ENCODE data around the gene ELL. TPM values are rescaled to one million over a fixed set of nuclear protein-coding genes. Genes with fewer than 3 reads are reported as not detected.
A peak's percentile ranks its signal among the peaks of the same experiment; 100 is the strongest.

ELL gene
- total RNA-seq, 4 donors from 2014 or later: 9.1 to 35.1 (median 20.1) TPM

DNA sequence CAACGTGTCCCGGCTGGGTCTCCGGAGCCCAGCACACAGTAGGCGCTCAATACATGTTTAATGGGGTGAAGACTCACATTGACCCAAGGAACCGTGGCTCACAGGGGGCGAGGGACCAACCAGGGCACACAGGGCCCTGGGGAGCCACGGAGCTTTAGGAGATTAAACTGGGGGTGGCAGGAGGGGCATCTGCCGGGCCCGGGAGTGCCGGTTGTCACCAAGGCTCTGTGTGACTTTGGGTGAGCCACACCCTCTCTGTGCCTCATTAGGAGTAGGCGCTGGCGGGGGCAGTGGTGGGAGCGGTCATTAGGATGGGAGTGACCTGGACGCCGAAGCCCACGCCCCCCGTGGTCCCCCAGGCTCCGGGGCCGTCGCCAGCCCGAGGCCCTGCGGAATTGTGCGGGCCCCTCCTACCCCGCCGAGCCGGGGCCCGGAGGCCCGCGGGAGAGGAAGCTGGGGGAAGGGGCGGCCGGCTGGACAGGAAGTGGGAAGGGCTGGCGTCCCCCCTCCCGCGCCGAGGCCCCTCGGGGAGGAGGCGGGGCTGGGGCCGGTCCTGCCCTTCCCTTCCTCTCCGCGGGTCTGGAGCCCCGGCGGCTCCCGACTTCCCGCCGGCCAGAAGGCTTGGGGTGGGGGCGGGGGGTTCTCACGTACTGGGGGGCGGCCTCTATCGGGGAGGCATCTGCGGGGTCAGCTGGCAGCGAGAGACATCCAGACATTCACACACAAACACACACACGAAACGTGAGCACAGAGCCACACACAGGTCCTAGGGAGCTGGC, 104.4 kb downstream of the ELL start:
- peak; percentile 34 for TF ChIP-seq POLR2A (IDR thresholded peaks at IDR 0.05; ENCODE audit: low read depth)
- peak; percentile 59 to 62 for TF ChIP-seq POLR2AphosphoS5 (IDR thresholded peaks at IDR 0.05)
- TF ChIP-seq EP300 (IDR thresholded peaks at IDR 0.05): no peak
- peaks cover 64 to 80% (median 78%) of the 10 kb centered on the region in 4 donors for H3K4me1 ChIP-seq

DNA sequence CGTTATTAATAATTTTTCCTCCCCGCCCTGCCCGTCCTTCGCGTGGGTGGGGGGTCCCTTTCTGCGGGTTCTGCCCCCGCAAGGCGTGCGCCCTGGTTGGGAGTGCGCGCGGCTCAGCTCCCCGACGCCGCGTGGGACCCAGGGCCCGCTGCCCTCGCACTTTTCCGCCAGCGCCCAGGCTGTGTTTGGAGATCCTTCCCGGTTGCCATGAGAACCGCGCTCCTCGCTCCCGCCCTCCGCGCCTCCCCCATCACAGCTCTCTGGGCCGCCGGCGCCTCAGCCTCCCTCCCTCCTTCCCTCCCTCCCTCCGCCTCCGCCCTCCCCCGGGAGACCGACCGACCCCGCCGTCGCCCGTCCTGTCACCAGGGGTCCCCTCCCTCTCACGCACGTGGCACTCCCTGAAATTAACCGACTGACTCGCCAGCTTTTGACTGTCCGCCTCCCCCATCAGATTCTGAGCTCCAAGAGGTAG, 105.1 kb downstream of the ELL start:
- Histone ChIP-seq H3K27ac (replicated peaks in 1 of 4) (peak overlapping the region; percentile 86 to 88 (median 88)), H3K36me3 (no peaks in the 10 kb centered on the region), H3K4me3 (peak overlapping the region; percentile 55 to 95 (median 78)), H3K4me1 (peaks cover 64 to 74% (median 72%) of the 10 kb centered on the region in 4 donors), H3K9me3 (no peaks in the 10 kb centered on the region), H3K27me3 (no peaks in the 10 kb centered on the region)
- DNase-seq (ENCODE audit: extremely low spot score): peak; percentile 96
- 2% methylated on average over 38 of the region's 44 CpGs for WGBS
- TF ChIP-seq POLR2AphosphoS5 (IDR thresholded peaks at IDR 0.05) (peak; percentile 48 to 68), POLR2A (IDR thresholded peaks at IDR 0.05; ENCODE audit: low read depth) (no peak)
- TF ChIP-seq, protein P1, sequence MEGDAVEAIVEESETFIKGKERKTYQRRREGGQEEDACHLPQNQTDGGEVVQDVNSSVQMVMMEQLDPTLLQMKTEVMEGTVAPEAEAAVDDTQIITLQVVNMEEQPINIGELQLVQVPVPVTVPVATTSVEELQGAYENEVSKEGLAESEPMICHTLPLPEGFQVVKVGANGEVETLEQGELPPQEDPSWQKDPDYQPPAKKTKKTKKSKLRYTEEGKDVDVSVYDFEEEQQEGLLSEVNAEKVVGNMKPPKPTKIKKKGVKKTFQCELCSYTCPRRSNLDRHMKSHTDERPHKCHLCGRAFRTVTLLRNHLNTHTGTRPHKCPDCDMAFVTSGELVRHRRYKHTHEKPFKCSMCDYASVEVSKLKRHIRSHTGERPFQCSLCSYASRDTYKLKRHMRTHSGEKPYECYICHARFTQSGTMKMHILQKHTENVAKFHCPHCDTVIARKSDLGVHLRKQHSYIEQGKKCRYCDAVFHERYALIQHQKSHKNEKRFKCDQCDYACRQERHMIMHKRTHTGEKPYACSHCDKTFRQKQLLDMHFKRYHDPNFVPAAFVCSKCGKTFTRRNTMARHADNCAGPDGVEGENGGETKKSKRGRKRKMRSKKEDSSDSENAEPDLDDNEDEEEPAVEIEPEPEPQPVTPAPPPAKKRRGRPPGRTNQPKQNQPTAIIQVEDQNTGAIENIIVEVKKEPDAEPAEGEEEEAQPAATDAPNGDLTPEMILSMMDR (IDR thresholded peaks at IDR 0.05): no peak
- intact Hi-C loops (cut with DNase I): no loop called here

More for the DNA sequence above, 104.4 kb downstream of the ELL start:
- Histone ChIP-seq H3K4me3 (peak overlapping the region; percentile 55 to 95 (median 78)), H3K27me3 (no peaks in the 10 kb centered on the region), H3K27ac (replicated peaks in 1 of 4) (peak overlapping the region; percentile 86 to 88 (median 88)), H3K36me3 (no peaks in the 10 kb centered on the region), H3K9me3 (no peaks in the 10 kb centered on the region)
- intact Hi-C loops (cut with DNase I): no loop called here
- 3% methylated on average over 15 of the region's 53 CpGs for WGBS
- DNase-seq (ENCODE audit: extremely low spot score): no peak

GRCh38 chr19:18415178-18415867, 106.5 kb downstream of the ELL start:
- Histone ChIP-seq H3K36me3 (no peaks in the 10 kb centered on the region), H3K9me3 (no peaks in the 10 kb centered on the region), H3K4me3 (peak overlapping the region; percentile 32 to 53 (median 39)), H3K4me1 (peaks cover 53 to 64% (median 59%) of the 10 kb centered on the region in 4 donors), H3K27me3 (no peaks in the 10 kb centered on the region), H3K27ac (replicated peaks in 1 of 4) (peak overlapping the region; percentile 86 to 88 (median 88))
- peak; percentile 75 to 78 for TF ChIP-seq POLR2AphosphoS5 (IDR thresholded peaks at IDR 0.05)
- TF ChIP-seq, protein P1 (IDR thresholded peaks at IDR 0.05): no peak
- no peak for TF ChIP-seq POLR2A (IDR thresholded peaks at IDR 0.05; ENCODE audit: low read depth)
- intact Hi-C loops (cut with DNase I): no loop called here
- 14% methylated on average over 25 of the region's 25 CpGs for WGBS
- DNase-seq (ENCODE audit: extremely low spot score): no peak

GRCh38 chr19:18414504-18415177, 107.2 kb downstream of the ELL start:
- intact Hi-C loops (cut with DNase I): loop anchor here (5.0 kb wide), 1 partner anchor 137 kb away; no protein-coding TSS in a partner anchor
- H3K27me3 ChIP-seq: no peaks in the 10 kb centered on the region
- WGBS: 43% methylated on average over 8 of the region's 11 CpGs
- DNase-seq (ENCODE audit: extremely low spot score): no peak
- no peaks in the 10 kb centered on the region for H3K9me3 ChIP-seq
- peak overlapping the region; percentile 86 to 88 (median 88) for H3K27ac ChIP-seq (replicated peaks in 1 of 4)
- H3K4me3 ChIP-seq: peak overlapping the region; percentile 32 to 53 (median 39)
- H3K4me1 ChIP-seq: peaks cover 47 to 60% (median 54%) of the 10 kb centered on the region in 4 donors
- TF ChIP-seq POLR2A (IDR thresholded peaks at IDR 0.05; ENCODE audit: low read depth) (no peak), EP300 (IDR thresholded peaks at IDR 0.05) (no peak), POLR2AphosphoS5 (IDR thresholded peaks at IDR 0.05) (no peak)
- TF ChIP-seq, protein P1 (IDR thresholded peaks at IDR 0.05): no peak
- no peaks in the 10 kb centered on the region for H3K36me3 ChIP-seq
